ENCODE data around the gene EYA4.

- TF ChIP-seq CTCF (tag by site-specific recombination; IDR thresholded peaks at IDR 0.05) (peak; percentile 25), ZNF513 (tag by site-specific recombination; IDR thresholded peaks at IDR 0.05) (no peak), ZNF24 (tag by site-specific recombination; IDR thresholded peaks at IDR 0.05) (peak; percentile 44; the same call in 1 of the 2 replicates), ZNF416 (tag by site-specific recombination; IDR thresholded peaks at IDR 0.05) (no peak), ZNF133 (tag by site-specific recombination; IDR thresholded peaks at IDR 0.05) (no peak), ZBTB21 (tag by site-specific recombination; IDR thresholded peaks at IDR 0.05) (no peak), ZNF223 (tag by site-specific recombination; IDR thresholded peaks at IDR 0.05) (no peak), TCF7L2 (IDR thresholded peaks at IDR 0.05; ENCODE audit: borderline replicate concordance, low read depth, low read length) (peak; percentile 25; the same call in 1 of the 2 replicates), ZNF211 (tag by site-specific recombination; IDR thresholded peaks at IDR 0.05; ENCODE audit: low read depth) (no peak), ZSCAN18 (tag by site-specific recombination; IDR thresholded peaks at IDR 0.05) (no peak)
Measured at GRCh38 chr6:133241086-133241900, at the start of gene EYA4.
